ENCODE data around the gene GPR45. TPM values are rescaled to one million over a fixed set of nuclear protein-coding genes. Genes with fewer than 3 reads are reported as not detected.

Gene GPR45
- total and polyA plus RNA-seq, 9 of the 15 experiments (the other 6 are each of a cell fraction or from before 2014, with no cell fraction given) = not detected

- H3K36me3 ChIP-seq (ENCODE audit: control insufficient read depth, insufficient read depth, low read length) = no peaks in the 10 kb centered on the region
- no peak overlapping the region for H3K4me3 ChIP-seq
- ChIA-PET CTCF (ENCODE audit: low intra/inter-chr PET ratio) (no interaction called here), POLR2A (no interaction called here)
- FAIRE-seq (no peak), ATAC-seq (no peak), DNase-seq (ENCODE audit: extremely low read depth in 1 of 4, low spot score in 3 of 4) (no peak)
- peaks cover 5% of the 10 kb centered on the region; the same call in 1 of the 2 replicates for H4K20me1 ChIP-seq (replicated peaks; ENCODE audit: control insufficient read depth, insufficient read depth, low read length)
- no peak overlapping the region for H2AFZ ChIP-seq (ENCODE audit: low read depth, low read length)
- no peak overlapping the region for H3K9ac ChIP-seq (ENCODE audit: insufficient read depth in 1 of 2, low read depth in 2 of 2, low read length in 2 of 2)
- intact Hi-C loops (cut with micrococcal nuclease) (loop anchor here (5.0 kb wide), 2 partner anchors 57 to 63 kb away; no protein-coding TSS in a partner anchor), in situ Hi-C loops (cut with MboI) (loop anchor here (5.0 kb wide), 1 partner anchor 128 kb away; no protein-coding TSS in a partner anchor)
- H3K9me3 ChIP-seq (replicated peaks; ENCODE audit: control insufficient read depth, insufficient read depth, low read depth, low read length) = no peaks in the 10 kb centered on the region
- H3K4me1 ChIP-seq (replicated peaks in 1 of 2; ENCODE audit: control insufficient read depth in 2 of 2, insufficient read depth in 2 of 2, low read length in 2 of 2) = peaks cover 2 to 21% of the 10 kb centered on the region in 2 experiments; a peak in 3 of 5 replicates
- H3K79me2 ChIP-seq (ENCODE audit: control insufficient read depth, insufficient read depth, low read length) = no peaks in the 10 kb centered on the region
- no peak for TF ChIP-seq VEZF1 (CRISPR knock-in tag; IDR thresholded peaks at IDR 0.05)
- H3K27ac ChIP-seq (ENCODE audit: extremely low read depth, low read depth, low read length) = no peak overlapping the region
- no peaks in the 10 kb centered on the region for H3K9me1 ChIP-seq (ENCODE audit: control insufficient read depth, insufficient read depth, low read length)
- H3K27me3 ChIP-seq (ENCODE audit: control insufficient read depth in 2 of 2, insufficient read depth in 2 of 2, low read length in 2 of 2) = peaks cover 21 to 54% of the 10 kb centered on the region in 2 experiments; a peak in 4 of 5 replicates
- no TSS peak for BruUV-seq (replicated peaks)
- H3K4me2 ChIP-seq (ENCODE audit: insufficient read depth, low read length) = no peak overlapping the region
- WGBS (ENCODE audit: insufficient coverage, low coverage, missing lambda C conversion rate) = 5% methylated on average over 2 of the region's 2 CpGs
These were observed 1.6 kb upstream of the GPR45 start for GRCh38 chr2:105239924-105240323.

DNA sequence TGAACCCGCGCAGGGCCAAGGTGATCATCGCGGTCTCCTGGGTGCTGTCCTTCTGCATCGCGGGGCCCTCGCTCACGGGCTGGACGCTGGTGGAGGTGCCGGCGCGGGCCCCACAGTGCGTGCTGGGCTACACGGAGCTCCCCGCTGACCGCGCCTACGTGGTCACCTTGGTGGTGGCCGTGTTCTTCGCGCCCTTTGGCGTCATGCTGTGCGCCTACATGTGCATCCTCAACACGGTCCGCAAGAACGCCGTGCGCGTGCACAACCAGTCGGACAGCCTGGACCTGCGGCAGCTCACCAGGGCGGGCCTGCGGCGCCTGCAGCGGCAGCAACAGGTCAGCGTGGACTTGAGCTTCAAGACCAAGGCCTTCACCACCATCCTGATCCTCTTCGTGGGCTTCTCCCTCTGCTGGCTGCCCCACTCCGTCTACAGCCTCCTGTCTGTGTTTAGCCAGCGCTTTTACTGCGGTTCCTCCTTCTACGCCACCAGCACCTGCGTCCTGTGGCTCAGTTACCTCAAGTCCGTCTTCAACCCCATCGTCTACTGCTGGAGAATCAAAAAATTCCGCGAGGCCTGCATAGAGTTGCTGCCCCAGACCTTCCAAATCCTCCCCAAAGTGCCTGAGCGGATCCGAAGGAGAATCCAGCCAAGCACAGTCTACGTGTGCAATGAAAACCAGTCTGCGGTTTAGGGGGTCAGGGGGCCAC, 897 bp downstream of the GPR45 start:
- ChIA-PET CTCF (ENCODE audit: low intra/inter-chr PET ratio) (no interaction called here), POLR2A (interaction anchor here (0.5 kb wide), 1 partner anchor 275 kb away, joined by 3 read pairs; no protein-coding TSS in a partner anchor)
- Histone ChIP-seq H3K9me1 (ENCODE audit: control insufficient read depth, insufficient read depth, low read length) (no peaks in the 10 kb centered on the region), H3K79me2 (ENCODE audit: control insufficient read depth, insufficient read depth, low read length) (no peaks in the 10 kb centered on the region), H3K9me3 (replicated peaks; ENCODE audit: control insufficient read depth, insufficient read depth, low read depth, low read length) (no peaks in the 10 kb centered on the region), H3K4me3 (no peak overlapping the region), H3K4me2 (ENCODE audit: insufficient read depth, low read length) (no peak overlapping the region; the same call in 1 of the 2 replicates), H3K27me3 (ENCODE audit: control insufficient read depth in 2 of 2, insufficient read depth in 2 of 2, low read length in 2 of 2) (peaks cover 19 to 39% of the 10 kb centered on the region in 2 experiments; a peak in 4 of 5 replicates), H4K20me1 (replicated peaks; ENCODE audit: control insufficient read depth, insufficient read depth, low read length) (no peaks in the 10 kb centered on the region), H3K9ac (ENCODE audit: insufficient read depth in 1 of 2, low read depth in 2 of 2, low read length in 2 of 2) (no peak overlapping the region; a peak in 1 of 4 replicates), H2AFZ (ENCODE audit: low read depth, low read length) (no peak overlapping the region), H3K36me3 (ENCODE audit: control insufficient read depth, insufficient read depth, low read length) (no peaks in the 10 kb centered on the region), H3K4me1 (replicated peaks in 1 of 2; ENCODE audit: control insufficient read depth in 2 of 2, insufficient read depth in 2 of 2, low read length in 2 of 2) (peaks cover 2 to 14% of the 10 kb centered on the region in 2 experiments; a peak in 3 of 5 replicates), H3K27ac (ENCODE audit: extremely low read depth, low read depth, low read length) (no peak overlapping the region)
- in situ Hi-C loops (cut with MboI) = loop anchor here (5.0 kb wide), 1 partner anchor 130 kb away; no protein-coding TSS in a partner anchor
- FAIRE-seq (no peak), DNase-seq (ENCODE audit: extremely low read depth in 1 of 4, low spot score in 3 of 4) (no peak), ATAC-seq (no peak)
- 16% methylated on average over 43 of the region's 50 CpGs for WGBS (ENCODE audit: insufficient coverage, low coverage, missing lambda C conversion rate)
- TF ChIP-seq ZNF511 (CRISPR knock-in tag; IDR thresholded peaks at IDR 0.05) (no peak), CREM (IDR thresholded peaks at IDR 0.05; ENCODE audit: low read depth) (0 out of 2 replicates have a peak, but pooled peaks have one; percentile 2), ATF1 (CRISPR knock-in tag; IDR thresholded peaks at IDR 0.05) (no peak), ATF1 (tag; IDR thresholded peaks at IDR 0.05) (0 out of 2 replicates have a peak, but pooled peaks have one; percentile 19), ZKSCAN1 (IDR thresholded peaks at IDR 0.05; ENCODE audit: low read depth, low read length) (no peak), ZNF79 (CRISPR knock-in tag; IDR thresholded peaks at IDR 0.05; ENCODE audit: low read depth) (no peak), ZNF740 (CRISPR knock-in tag; IDR thresholded peaks at IDR 0.05) (no peak), ZNF740 (tag; IDR thresholded peaks at IDR 0.05) (no peak)
- no TSS peak for BruUV-seq (replicated peaks)
- intact Hi-C loops (cut with micrococcal nuclease) = no loop called here

Data from K562 (cell line).